H7 (cell line): ENCODE data around the gene LTBP4. TPM values are rescaled to one million over a fixed set of nuclear protein-coding genes. Genes with fewer than 3 reads are reported as not detected.

Experiments
- DNase-seq: peaks from one replicate; pipeline ENCODE4 v3.0.0; 2012
- H3K27me3 ChIP-seq: 2 replicates; pipeline ENCODE4 v1.6.0; 2011; ENCODE audit warnings: mild to moderate bottlenecking, low read length; ENCODE audit not compliant: control insufficient read depth, insufficient read depth
- H3K36me3 ChIP-seq: replicated peaks from 2 replicates; pipeline ENCODE4 v1.5.1; 2011; ENCODE audit warnings: low read length; ENCODE audit not compliant: control insufficient read depth, insufficient read depth
- H3K4me3 ChIP-seq: 2 replicates; pipeline ENCODE4 v1.5.1; 2011; ENCODE audit warnings: low read depth, mild to moderate bottlenecking, control low read depth, low read length, moderate library complexity; ENCODE audit not compliant: insufficient read depth
- total RNA-seq: library from RNA; depleted of rRNA; stranded (reverse); fragments of >200 nt; shearing (Covaris generic); gene quantifications from 2 replicates; pipeline ENCODE4 v1.2.3, GENCODE V29; 2014

LTBP4 gene
- total RNA-seq, 1 experiment from 2014 or later = 54.6 TPM

- DNase-seq = peak; percentile 97
- Histone ChIP-seq H3K36me3 (no peaks in the 10 kb centered on the region), H3K27me3 (peaks cover 2% of the 10 kb centered on the region), H3K4me3 (peak overlapping the region; percentile 65)
These were observed 61.9 kb downstream of the LTBP4 start for GRCh38 chr19:40662925-40663694.

DNA sequence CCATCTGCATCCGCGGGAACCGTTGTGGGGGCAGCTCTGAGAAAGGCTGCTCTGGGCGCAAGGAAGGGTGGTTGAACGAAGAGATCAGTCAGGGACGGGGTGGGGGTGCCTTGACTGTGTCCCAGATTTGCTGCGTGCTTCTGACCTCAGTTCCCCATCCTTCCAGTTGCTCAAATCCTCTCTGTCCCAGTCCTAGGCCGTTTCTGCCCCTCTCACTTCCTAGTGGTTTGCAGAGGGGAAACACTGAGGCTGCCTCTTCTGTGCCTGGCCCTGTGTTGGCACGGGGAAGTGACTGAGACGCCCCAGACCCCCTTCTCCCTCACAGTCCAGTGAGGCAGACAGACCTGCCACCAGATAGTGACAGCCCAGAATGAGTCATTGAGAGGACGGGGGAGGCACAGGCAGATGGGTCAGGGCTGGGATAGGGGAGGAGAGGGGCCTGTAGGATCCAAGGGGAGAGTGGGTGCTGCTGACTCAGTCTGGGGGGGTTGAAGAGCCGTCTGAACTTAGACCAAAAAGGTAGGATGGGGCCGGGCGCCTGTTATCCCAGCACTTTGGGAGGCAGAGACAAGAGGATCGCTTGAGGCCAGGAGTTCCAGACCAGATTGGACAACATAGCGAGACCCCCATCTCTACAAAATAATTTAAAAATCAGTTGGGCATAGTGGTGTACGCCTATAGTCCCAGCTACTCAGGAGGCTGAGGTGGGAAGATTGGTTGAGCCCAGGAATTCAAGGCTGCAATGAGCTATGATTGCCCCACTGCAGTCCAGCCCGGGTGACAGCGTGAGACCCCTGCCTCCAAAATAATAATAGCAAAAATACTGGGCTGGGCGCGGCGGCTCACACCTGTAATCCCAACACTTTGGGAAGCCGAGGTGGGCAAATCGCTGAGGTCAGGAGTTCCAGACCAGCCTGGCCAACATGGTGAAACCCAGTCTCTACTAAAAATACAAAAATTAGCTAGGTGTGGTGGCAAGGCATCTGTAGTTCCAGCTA is 62.8 kb downstream of the LTBP4 start:
- Histone ChIP-seq H3K27me3 (peaks cover 2% of the 10 kb centered on the region), H3K36me3 (peaks cover 1% of the 10 kb centered on the region), H3K4me3 (peak overlapping the region; percentile 65)
- DNase-seq = no peak

- peaks cover 12% of the 10 kb centered on the region for H3K36me3 ChIP-seq
- DNase-seq = no peak
- H3K4me3 ChIP-seq = no peak overlapping the region
- peaks cover 2% of the 10 kb centered on the region for H3K27me3 ChIP-seq
These were observed 65.8 kb downstream of the LTBP4 start for GRCh38 chr19:40666803-40667438.

DNA sequence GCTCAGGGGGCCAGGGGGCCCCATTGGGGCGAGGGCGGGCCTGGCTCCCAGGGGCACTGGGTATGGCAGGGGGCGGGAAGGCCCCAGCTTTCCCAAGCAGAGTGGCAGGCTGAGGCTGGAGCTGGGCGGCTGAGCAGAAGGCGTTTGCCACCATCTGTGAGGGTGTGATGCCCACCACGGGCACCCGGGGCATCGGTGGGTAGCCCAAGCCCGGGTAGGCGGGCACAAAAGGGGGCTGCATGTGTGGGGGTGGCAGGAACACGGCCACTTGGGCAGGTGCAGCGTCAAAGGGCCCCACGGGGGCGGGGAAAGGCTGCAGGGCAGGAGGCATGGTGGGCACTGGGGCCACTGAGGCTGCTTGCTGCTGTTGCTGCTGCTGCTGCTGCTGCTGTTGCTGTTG is 66.4 kb downstream of the LTBP4 start:
- Histone ChIP-seq H3K4me3 (no peak overlapping the region), H3K36me3 (peaks cover 18% of the 10 kb centered on the region), H3K27me3 (peaks cover 2% of the 10 kb centered on the region)
- DNase-seq = no peak

- Histone ChIP-seq H3K4me3 (no peak overlapping the region), H3K36me3 (peaks cover 25% of the 10 kb centered on the region), H3K27me3 (no peaks in the 10 kb centered on the region; the same call in 1 of the 2 replicates)
- no peak for DNase-seq
These were observed 67.9 kb downstream of the LTBP4 start for GRCh38 chr19:40668991-40669614.

- no peaks in the 10 kb centered on the region for H3K27me3 ChIP-seq
- no peak for DNase-seq
- H3K36me3 ChIP-seq = peaks cover 27% of the 10 kb centered on the region
- no peak overlapping the region for H3K4me3 ChIP-seq
These were observed 70.2 kb downstream of the LTBP4 start for GRCh38 chr19:40671404-40671803.

- H3K4me3 ChIP-seq = no peak overlapping the region
- H3K36me3 ChIP-seq = peaks cover 29% of the 10 kb centered on the region
- DNase-seq = no peak
These were observed 70.9 kb downstream of the LTBP4 start for GRCh38 chr19:40672038-40672437.

GRCh38 chr19:40672573-40673299 is 71.6 kb downstream of the LTBP4 start:
- no peaks in the 10 kb centered on the region for H3K27me3 ChIP-seq
- no peak overlapping the region for H3K4me3 ChIP-seq
- DNase-seq = no peak
- peaks cover 29% of the 10 kb centered on the region for H3K36me3 ChIP-seq

More at GRCh38 chr19:40672038-40672437, 70.9 kb downstream of the LTBP4 start:
- no peaks in the 10 kb centered on the region for H3K27me3 ChIP-seq

DNA sequence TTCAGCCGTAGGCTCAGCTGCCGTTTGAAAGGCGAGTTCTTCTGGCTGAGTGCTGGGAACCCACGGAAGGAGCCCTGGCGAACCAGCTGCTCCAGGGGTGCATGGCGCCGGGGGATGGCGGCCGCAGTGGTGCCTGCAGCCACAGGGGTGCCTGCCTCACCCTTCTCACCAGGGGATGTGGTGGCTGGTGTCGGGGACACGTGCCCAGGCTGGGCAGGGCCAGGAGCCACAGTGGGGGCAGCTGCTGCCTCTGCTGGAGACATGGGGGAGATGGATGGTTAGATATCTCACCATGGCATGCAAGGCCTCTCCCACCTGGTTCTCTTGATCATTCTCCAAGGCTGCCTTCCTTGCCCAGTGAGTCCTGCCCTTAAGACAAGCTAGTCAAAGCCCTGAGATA is 72.2 kb downstream of the LTBP4 start:
- Histone ChIP-seq H3K27me3 (no peaks in the 10 kb centered on the region), H3K4me3 (no peak overlapping the region), H3K36me3 (peaks cover 33% of the 10 kb centered on the region)
- no peak for DNase-seq

DNA sequence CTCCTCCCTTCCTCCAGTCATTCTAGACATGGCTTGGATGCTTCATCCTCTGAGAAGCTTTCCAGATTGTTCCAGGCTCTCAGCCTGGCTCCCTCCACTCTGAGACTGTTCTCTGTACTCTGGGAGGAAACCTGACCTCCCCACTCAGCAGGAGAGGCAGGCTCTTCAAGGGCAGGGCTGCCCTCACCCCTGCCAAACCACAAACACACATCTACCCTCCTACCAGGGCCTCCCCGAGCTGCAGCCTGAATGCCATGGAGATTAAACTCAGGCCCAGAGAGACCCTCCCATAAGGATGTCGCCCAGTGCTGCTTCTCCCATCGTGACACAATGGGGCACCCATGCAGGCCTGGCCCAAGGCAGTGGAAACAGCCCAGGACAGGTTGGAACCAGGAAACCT is 73.1 kb downstream of the LTBP4 start:
- no peak for DNase-seq
- Histone ChIP-seq H3K27me3 (no peaks in the 10 kb centered on the region), H3K4me3 (no peak overlapping the region), H3K36me3 (peaks cover 30% of the 10 kb centered on the region)

DNA sequence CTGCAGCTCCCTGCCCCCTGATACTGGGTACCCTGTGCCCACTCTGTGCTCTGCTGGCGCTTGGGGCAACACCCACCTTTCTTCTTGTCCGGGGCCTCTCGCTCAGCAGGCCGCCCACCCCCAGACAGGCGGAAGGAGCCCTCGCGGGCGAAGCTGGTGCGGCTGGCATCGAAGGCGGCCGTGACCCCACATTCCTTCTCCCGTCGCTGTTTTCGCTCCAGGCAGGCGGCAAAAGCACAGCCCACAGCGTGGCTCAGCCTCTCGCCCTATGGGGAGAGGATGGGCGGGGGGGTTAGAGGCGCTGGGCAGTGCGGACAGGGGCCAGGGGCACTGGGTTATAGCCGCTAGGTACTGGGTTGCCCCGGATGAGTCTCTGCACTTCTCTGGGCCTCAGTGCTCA is 76.0 kb downstream of the LTBP4 start:
- Histone ChIP-seq H3K27me3 (no peaks in the 10 kb centered on the region), H3K36me3 (peaks cover 25% of the 10 kb centered on the region), H3K4me3 (no peak overlapping the region)
- no peak for DNase-seq
